GM18907 (cell line): Measurements from ENCODE around the gene CNTN5.
A peak's percentile ranks its signal among the peaks of the same experiment; 100 is the strongest.

Source experiments
- ATAC-seq: cut with Tn5 transposase; IDR thresholded peaks from one replicate; pipeline ENCODE4 v1.9.1; 2021; ENCODE audit warnings: mild to moderate bottlenecking, moderate library complexity; ENCODE audit not compliant: unreplicated experiment

The CNTN5 gene

DNA sequence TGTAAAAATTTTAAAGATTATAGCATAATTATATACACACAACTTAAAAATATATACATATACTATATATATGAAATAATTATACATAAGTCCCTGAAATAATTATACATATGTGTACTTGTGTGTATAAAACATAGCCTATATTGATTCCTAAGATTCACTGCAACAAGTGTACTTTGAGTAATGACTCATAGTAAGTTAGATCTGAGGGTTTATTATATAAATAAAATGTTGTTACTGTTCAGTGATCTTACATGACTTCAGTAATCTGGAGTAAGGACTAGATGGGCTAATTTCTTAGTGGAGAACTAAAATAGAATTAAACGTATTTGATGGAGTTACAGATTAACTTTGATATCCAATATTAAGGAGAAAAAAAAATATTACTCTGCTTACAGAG is 350.5 kb downstream of the CNTN5 start:
- no peak for ATAC-seq

DNA sequence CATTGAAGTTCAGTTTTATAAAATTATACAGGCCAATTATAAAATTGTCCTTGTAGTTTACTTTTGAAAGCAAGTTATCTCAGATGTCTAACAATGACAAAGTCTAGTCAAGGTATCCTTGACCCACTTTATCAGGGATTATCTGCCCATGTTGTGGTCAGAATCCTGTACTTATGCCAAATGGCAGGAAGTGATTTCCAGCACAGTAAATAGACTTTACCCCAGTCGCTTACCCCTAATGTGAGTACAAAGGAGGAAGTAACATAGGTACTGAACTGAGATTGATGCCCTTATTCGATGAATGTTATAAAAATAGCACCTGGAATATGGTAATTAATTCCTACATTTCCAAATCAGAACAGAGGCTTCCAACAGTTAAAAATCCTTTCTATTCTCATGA is 355.7 kb downstream of the CNTN5 start:
- ATAC-seq: no peak

GRCh38 chr11:99383648-99384245 is 363.0 kb downstream of the CNTN5 start:
- no peak for ATAC-seq

GRCh38 chr11:99391245-99391644 is 370.5 kb downstream of the CNTN5 start:
- no peak for ATAC-seq

DNA sequence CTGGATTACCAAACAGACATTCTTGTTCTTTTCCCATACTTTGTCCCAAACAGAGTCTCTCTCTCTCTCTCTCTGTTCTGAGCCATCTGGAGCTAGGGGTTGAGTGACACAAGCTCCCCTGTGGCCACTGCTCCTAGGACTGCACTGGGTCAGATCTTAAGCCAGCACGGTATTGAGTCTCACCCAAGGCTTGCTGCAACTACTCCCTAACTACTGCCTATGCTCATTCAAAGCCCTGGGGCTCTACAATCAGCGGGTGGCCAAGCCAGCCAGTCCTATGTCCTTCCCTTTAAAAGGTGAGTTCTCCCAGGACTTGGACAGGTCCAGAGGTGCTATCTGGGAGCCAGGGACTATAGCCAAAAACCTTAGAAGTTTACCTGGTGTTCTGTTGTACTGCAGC is 385.6 kb downstream of the CNTN5 start:
- ATAC-seq: no peak

DNA sequence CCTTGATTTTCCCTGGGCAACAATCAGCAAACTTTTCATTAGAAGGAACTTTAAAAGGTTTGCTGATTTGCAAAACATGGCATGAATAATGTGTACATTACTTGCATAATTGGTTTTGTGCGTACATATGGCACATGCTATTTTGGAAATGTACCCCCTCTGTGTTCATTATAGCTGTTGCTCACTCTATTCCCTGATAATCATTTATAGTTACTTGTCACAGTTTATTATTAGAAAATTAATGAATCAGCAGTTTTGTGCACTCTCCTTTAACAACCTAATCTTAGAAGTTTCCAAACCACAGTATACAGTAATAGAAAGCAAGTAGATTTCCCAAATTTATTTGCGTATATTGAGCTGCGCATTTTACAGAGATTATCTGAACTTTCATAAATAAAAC is 389.9 kb downstream of the CNTN5 start:
- no peak for ATAC-seq

DNA sequence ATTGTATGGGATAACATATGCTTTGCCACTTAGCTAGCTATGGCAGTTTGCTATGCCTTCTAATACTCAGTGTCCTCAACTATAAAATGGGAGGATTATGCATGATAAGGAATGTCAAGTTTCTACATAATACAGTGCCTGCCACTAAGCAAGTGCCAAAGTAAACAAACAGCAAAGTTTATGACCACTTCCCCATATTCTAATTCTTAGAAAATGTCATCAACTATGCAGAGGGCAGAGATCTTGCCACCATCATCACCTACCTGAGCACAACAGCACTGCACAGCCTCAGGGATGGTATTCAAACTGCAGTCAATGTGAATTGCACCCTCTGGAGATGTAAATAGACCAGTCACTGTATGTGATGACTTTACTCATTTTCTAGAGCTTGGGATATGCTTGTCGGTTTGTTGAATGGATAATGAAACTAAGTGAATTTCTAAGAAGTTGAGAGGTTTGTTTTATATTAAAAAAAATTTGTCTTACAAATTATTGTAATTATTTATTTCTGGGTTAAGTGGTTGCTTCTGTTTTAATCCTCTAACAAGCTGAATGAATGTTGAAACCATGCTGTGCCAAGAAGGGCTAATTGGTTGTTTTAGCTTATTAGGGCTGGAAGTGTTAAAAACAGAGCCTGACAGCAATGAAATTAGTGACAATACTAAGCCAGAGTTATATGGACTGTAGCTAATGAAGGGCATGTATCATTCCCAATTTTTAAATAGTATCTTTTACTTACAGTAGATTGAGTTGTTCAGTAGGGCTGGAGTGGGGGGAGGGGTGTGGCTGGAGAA is 398.4 kb downstream of the CNTN5 start:
- ATAC-seq: no peak

DNA sequence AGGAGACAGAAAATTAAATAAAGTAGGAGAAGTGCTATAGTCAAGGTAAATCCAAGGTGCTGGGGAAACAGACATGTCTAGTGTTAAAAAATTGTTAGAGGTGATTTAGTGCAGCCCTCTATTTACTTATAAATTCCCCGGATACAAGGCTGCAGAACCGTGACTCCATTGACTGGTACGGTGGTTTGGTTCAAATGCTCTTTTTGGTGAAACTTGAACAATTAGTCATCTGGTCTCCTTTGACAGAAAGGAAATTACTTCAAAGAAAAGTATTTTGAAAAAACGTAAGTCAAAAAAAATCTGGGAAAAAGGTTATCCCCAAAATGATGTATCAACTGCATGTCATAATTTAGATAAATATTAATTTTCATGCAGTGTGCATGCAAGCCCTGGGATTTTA is 399.2 kb downstream of the CNTN5 start:
- ATAC-seq: no peak

GRCh38 chr11:99422581-99423427 is 402.1 kb downstream of the CNTN5 start:
- no peak for ATAC-seq

GRCh38 chr11:99423428-99423983 is 402.8 kb downstream of the CNTN5 start:
- no peak for ATAC-seq

- no peak for ATAC-seq
Observed at GRCh38 chr11:99424313-99425084, 403.8 kb downstream of the CNTN5 start.

GRCh38 chr11:99425596-99425995 is 404.8 kb downstream of the CNTN5 start:
- no peak for ATAC-seq

- ATAC-seq: peak; percentile 68
Observed at GRCh38 chr11:99432677-99433076, 411.9 kb downstream of the CNTN5 start.

DNA sequence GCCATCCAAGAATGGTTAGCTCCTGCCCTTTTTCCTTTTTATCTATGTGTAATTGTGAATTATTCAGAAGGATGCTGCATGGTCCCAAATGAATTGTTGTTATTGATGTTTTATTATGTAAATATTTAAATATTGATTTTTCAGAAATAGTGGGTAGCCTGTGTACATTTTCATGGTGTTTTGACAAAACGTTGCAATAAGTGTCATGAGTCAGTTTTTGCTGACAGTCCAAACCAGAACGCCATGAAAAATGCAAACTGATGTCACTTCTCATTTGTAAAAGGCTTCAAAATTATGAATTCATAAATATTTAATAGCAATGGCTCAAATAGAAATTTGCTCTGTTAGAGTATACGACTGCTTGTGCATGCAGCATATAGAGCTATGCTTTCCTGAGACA is 422.5 kb downstream of the CNTN5 start:
- ATAC-seq: no peak

GRCh38 chr11:99446400-99446799 is 425.7 kb downstream of the CNTN5 start:
- ATAC-seq: no peak

- ATAC-seq: no peak
Observed at GRCh38 chr11:99449345-99449744, 428.6 kb downstream of the CNTN5 start.

GRCh38 chr11:99452075-99452474 is 431.3 kb downstream of the CNTN5 start:
- no peak for ATAC-seq

DNA sequence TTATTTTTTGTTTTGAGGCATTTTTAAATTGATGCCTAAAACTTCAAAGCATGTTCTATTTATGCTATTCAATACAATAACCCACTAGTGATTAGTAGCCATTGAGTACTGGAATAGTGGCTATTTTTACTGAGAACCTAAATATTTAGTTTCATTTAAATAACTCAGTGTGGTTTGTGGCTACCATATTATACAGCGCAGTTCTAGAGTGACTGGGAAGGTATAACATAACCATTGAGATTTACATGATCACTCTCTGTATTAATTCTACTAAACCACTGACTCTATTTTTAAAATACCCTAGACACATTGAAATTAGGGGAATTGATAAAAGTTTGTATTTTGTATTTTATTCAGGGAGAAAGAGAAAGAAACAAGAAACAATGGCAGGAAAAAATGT is 441.2 kb downstream of the CNTN5 start:
- ATAC-seq: no peak

DNA sequence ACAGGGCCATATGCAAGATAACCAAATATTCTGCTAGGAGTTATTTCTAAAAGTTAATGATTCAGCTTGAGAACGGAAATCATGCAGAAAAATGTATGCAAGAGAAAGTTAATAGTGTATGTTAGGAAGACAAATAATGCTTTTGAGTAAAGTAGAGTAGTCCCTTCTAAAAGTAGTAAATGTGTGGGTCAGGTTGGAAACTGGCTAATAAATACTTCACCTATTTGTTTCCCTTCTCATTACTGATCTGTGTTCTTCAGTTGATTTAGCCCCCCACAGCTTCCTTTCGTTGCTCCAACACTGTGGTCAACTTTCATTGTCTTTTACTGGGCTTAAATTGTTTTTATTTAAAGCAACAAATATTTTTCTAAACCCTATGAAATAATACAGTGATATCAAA is 444.2 kb downstream of the CNTN5 start:
- no peak for ATAC-seq

GRCh38 chr11:99489581-99489980 is 468.8 kb downstream of the CNTN5 start:
- no peak for ATAC-seq

DNA sequence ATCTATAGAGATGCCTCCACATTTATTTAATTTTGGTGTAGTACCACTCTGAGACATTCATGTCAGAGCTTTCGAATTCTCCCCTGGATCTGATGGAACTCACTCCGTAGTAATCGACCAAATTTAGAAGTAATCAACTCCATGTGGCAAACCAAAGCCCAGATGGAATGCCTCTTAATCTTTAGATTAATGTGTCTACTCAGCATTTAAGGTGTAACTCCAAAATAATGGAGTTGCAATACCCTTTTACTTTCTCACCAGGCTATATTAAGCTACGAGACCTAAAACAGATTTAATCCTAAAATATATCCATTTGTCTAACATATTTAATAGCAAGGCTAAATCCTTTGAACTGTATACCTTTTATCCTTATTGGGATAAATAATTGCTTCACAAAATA is 473.3 kb downstream of the CNTN5 start:
- ATAC-seq: no peak
